BLaER1 (cell line): ENCODE results near the gene KRT35.

Experiments
- H3K27ac ChIP-seq: shearing (Covaris generic); formaldehyde crosslinking; 2 replicates; pipeline ENCODE4 v1.8.1; 2022
- H3K27me3 ChIP-seq: shearing (Covaris generic); formaldehyde crosslinking; 2 replicates; pipeline ENCODE4 v1.8.1; 2022
- H3K36me3 ChIP-seq: shearing (Covaris generic); formaldehyde crosslinking; 2 replicates; pipeline ENCODE4 v1.8.1; 2022
- H3K4me1 ChIP-seq: shearing (Covaris generic); formaldehyde crosslinking; 2 replicates; pipeline ENCODE4 v1.8.1; 2022
- H3K4me2 ChIP-seq: shearing (Covaris generic); formaldehyde crosslinking; 2 replicates; pipeline ENCODE4 v1.8.1; 2022
- H3K4me3 ChIP-seq: shearing (Covaris generic); formaldehyde crosslinking; 2 replicates; pipeline ENCODE4 v1.8.1; 2022
- H3K9ac ChIP-seq: shearing (Covaris generic); formaldehyde crosslinking; 2 replicates; pipeline ENCODE4 v1.8.1; 2022
- H3K9me3 ChIP-seq: shearing (Covaris generic); formaldehyde crosslinking; 2 replicates; pipeline ENCODE4 v1.8.1; 2022
- H4K20me1 ChIP-seq: shearing (Covaris generic); formaldehyde crosslinking; 2 replicates; pipeline ENCODE4 v1.8.1; 2022
- Cebpa-rat ChIP-seq: shearing (Covaris generic); IDR thresholded peaks from 2 replicates; pipeline ENCODE4 v1.8.1; 2022

The KRT35 gene

DNA sequence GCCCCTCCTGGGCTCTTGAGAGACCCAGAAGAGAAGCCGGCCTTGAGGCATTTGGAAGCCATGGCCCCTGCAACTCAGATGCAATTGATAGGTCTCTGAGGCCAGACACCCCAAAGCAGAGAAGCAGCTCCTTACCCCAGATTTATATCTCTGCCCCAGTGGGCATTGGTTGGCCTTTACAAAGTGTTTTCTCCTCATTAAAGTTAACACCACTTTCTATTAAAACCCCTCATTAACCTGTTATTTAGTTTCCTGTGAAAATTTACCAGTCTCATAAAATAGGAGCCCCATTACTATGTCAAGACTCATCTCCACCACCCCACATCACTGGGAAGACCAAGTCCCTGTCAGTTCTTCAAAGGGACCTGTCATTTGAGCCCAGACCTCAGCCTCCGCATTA is at the start of gene KRT35:
TSS of gene KRT35 (minus strand) at position 116 of the 400 bp plus-strand sequence. CDS start at position 62, 54 bp downstream.
- no peaks in the 10 kb centered on the region for H3K9me3 ChIP-seq
- no peak within 1 kb of the TSS for H3K4me2 ChIP-seq
- no peaks in the 10 kb centered on the region for H3K36me3 ChIP-seq
- H3K4me1 ChIP-seq = peaks cover 7% of the 10 kb centered on the region; the same call in 1 of the 2 replicates
- H3K27me3 ChIP-seq = no peaks in the 10 kb centered on the region
- no peak within 1 kb of the TSS for H3K27ac ChIP-seq
- H3K9ac ChIP-seq = no peak within 1 kb of the TSS
- no peaks in the 10 kb centered on the region for H4K20me1 ChIP-seq
- no peak for TF ChIP-seq Cebpa-rat
- no peak within 1 kb of the TSS for H3K4me3 ChIP-seq

DNA sequence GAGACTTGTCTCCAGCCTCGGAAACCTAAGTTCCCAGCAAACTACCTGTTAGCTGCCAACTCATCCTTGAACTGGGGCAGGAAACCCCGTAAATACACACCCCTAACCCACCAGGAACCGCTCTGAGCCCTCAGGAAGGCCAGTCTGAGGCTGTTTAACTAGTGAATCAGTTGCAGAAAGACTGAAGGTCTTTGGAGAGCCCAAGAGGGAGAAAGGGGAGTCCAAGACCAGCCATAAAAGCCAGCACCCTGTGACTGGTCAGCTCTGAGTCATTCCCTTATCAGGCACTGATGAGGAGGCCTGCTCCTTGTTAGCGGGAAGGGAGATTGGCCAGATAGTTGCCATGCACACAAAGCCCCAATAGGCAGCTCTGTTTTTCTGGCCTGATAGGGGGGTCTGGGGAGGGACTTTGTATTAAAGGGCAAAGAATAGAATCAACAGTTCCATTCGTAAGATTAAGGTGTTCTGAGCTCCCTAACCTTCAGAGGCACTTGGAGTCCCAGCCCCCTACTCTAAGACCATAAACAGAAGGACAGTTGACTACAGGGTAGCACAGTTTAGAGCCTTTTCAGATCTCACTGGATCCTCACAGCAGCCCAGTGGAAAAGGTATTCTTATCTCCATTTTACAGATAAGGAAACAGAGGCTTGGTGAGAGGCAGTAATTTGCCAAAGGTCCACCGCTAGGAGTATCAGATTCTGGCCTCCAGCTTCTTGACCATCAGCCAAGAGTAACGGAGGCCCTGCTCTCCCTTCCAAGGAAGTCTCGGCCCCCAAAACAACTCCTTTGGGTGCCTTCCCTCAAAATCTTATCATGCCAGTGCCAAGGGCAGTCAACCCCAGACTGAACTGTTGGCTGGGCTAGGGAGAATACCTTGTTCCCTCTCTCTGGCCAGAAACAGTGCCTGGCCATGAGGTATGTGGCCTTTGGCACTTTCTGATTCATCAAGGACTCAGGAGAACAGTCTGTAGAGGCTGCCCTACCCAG is 49.4 kb upstream of the KRT35 start:
- no peaks in the 10 kb centered on the region for H3K36me3 ChIP-seq
- no peak for TF ChIP-seq Cebpa-rat
- H3K27ac ChIP-seq = no peak overlapping the region
- no peak overlapping the region for H3K9ac ChIP-seq
- no peaks in the 10 kb centered on the region for H4K20me1 ChIP-seq
- H3K27me3 ChIP-seq = peaks cover 48% of the 10 kb centered on the region
- no peak overlapping the region for H3K4me2 ChIP-seq
- no peaks in the 10 kb centered on the region for H3K4me1 ChIP-seq
- H3K4me3 ChIP-seq = no peak overlapping the region
- H3K9me3 ChIP-seq = peaks cover 14% of the 10 kb centered on the region

DNA sequence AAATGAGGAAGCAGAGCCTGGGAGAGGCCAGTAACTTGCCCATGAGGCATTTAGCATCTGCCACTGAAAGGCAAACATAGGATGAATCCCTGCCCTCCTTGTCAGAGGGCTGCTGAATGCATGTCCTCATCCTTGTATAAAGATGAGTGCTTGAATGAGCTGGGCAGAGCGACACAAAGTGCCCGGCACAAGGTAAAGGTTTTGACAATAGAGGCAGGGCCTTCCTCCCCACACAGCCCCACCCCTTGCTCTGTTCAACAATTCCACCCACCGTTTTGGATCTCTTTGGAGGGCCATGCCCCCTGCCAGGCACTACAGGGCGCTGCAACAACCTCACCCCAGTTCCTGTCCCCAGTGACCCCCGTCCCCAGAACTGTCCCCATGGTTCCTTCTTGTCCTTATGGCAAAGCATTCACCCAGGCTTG is 48.6 kb upstream of the KRT35 start:
- Histone ChIP-seq H3K9me3 (peaks cover 14% of the 10 kb centered on the region), H3K4me3 (no peak overlapping the region), H3K4me1 (no peaks in the 10 kb centered on the region), H3K27me3 (peaks cover 48% of the 10 kb centered on the region), H3K36me3 (no peaks in the 10 kb centered on the region), H3K9ac (no peak overlapping the region), H3K27ac (no peak overlapping the region), H3K4me2 (no peak overlapping the region), H4K20me1 (no peaks in the 10 kb centered on the region)
- no peak for TF ChIP-seq Cebpa-rat

DNA sequence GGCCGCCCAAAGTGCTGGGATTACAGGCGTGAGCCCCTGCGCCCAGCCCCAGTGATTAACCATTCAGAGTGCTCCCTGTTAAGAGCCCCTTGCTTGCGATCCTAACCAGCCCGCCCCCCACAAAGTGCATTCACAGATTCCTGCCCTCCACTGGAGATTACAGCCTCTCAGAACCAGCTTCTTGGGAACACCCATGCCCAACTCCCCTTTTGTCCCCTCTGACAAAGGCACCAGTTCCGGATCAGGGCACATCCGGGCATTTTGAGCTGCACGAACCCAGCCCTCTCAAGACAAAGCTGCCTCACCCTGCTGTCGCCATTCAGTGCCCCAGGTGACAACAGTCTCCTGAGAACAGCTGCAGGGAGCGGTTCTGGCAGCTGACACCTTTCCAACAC is 48.0 kb upstream of the KRT35 start:
- no peak overlapping the region for H3K27ac ChIP-seq
- peaks cover 14% of the 10 kb centered on the region for H3K9me3 ChIP-seq
- no peak overlapping the region for H3K9ac ChIP-seq
- H4K20me1 ChIP-seq = no peaks in the 10 kb centered on the region
- H3K4me1 ChIP-seq = no peaks in the 10 kb centered on the region
- H3K4me2 ChIP-seq = no peak overlapping the region
- TF ChIP-seq Cebpa-rat = no peak
- H3K36me3 ChIP-seq = no peaks in the 10 kb centered on the region
- no peak overlapping the region for H3K4me3 ChIP-seq
- peaks cover 48% of the 10 kb centered on the region for H3K27me3 ChIP-seq

DNA sequence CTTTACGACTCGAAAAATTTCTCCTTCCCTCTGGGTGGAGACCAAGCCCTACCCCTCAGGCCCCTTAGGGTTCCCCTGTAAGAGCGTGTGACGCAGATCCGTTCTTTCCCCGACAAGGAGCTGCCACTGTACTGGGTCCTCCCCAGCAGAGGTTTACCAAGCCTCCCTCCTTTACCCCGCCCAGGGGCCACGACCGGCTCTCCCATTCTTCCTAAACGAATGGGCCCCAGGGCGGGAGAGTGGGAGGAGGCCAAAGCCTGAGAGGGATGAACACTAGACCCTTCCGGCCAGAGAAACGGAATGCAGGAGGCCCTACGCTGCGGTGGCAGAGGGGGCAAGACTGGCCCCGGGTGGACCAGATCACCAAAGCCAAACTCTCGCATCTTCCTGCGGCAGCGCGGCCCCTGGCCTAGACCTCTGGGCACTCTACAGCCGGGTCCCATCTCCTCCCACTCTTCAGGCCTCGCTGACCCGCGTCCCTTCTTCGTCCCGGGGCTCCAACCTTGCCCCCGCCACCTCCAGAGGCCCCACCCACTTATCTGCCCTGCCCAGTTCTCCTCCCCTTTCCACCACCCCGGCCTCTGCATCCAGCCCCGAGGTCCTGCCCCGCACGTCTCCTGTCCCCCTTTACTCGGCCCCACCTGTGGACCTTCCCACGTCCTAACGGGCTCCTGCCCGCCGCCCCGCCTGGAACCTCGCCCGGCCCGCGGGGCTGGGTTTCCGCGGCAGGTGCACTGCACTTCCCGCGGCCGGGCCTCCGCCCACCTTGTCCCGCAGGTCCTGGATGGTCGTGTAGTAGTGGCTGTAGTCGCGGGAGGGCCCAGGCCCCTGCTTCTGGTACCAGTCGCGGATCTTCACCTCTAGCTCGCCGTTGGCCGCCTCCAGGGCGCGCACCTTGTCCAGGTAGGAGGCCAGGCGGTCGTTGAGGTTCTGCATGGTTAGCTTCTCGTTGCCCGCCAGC is 46.4 kb upstream of the KRT35 start:
- H3K4me1 ChIP-seq = no peaks in the 10 kb centered on the region
- no peak for TF ChIP-seq Cebpa-rat
- H4K20me1 ChIP-seq = no peaks in the 10 kb centered on the region
- no peak overlapping the region for H3K27ac ChIP-seq
- H3K9ac ChIP-seq = no peak overlapping the region
- peaks cover 48% of the 10 kb centered on the region for H3K27me3 ChIP-seq
- H3K4me2 ChIP-seq = no peak overlapping the region
- no peak overlapping the region for H3K4me3 ChIP-seq
- peaks cover 14% of the 10 kb centered on the region for H3K9me3 ChIP-seq
- no peaks in the 10 kb centered on the region for H3K36me3 ChIP-seq

DNA sequence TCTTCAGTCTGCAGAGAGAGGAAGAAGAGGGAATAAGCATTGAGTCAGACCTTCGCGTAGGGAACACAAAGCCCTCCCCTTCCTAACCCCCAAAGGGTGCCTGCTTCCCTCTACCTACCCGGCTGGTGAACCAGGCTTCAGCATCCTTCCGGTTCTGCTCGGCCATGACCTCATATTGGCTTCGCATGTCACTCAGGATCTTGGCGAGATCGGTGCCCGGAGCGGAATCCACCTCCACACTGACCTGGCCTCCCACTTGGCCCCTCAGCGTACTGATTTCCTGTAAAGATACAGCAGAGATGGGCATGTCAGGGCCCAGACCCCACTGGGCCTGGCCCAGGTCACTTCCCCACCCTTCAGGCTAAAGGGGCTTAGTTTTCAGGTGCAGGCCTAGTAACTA is 43.3 kb upstream of the KRT35 start:
- Histone ChIP-seq H3K4me2 (no peak overlapping the region), H3K27ac (no peak overlapping the region), H3K4me3 (no peak overlapping the region), H3K9ac (no peak overlapping the region), H3K27me3 (peaks cover 30% of the 10 kb centered on the region), H3K9me3 (peaks cover 14% of the 10 kb centered on the region), H3K4me1 (no peaks in the 10 kb centered on the region), H4K20me1 (no peaks in the 10 kb centered on the region), H3K36me3 (no peaks in the 10 kb centered on the region)
- TF ChIP-seq Cebpa-rat = no peak

DNA sequence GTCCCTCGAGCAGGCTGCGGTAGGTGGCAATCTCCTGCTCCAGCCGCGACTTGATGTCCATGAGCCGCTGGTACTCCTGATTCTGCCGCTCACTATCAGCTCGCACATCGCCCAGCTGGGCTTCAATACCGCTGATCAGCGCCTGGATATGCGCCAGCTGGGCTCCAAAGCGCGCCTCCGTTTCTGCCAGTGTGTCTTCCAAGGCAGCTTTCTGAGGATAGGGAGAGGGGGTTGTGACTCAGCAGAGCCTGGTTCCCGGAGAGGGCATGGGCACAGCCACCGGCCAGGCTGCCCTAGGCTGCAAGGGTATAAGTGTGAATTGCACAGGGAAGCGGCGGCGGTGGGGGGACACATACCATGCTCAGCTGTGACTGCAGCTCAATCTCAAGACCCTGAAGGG is 42.8 kb upstream of the KRT35 start:
- Histone ChIP-seq H3K4me3 (no peak overlapping the region), H3K9ac (no peak overlapping the region), H3K9me3 (peaks cover 14% of the 10 kb centered on the region), H3K27me3 (peaks cover 25% of the 10 kb centered on the region), H3K4me1 (no peaks in the 10 kb centered on the region), H3K27ac (no peak overlapping the region), H3K36me3 (no peaks in the 10 kb centered on the region), H4K20me1 (no peaks in the 10 kb centered on the region), H3K4me2 (no peak overlapping the region)
- no peak for TF ChIP-seq Cebpa-rat

DNA sequence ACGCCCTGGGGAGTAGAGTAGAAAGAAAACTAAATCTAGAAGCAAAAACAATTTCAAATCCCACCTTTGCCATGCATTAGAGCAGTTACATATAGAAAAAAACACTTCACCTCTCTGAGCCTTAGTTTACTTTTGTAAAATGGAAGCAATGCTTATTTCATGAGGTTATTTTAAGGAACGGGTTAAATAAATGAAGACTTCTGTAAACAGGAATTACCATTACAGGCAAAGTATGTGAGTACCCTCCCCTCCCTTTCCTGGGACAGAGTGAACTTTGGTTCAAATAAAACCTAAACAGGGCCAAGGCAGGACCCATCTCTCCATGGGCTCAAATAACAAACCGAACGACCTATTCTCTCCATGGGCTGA is 42.3 kb upstream of the KRT35 start:
- peaks cover 11% of the 10 kb centered on the region for H3K9me3 ChIP-seq
- H3K36me3 ChIP-seq = no peaks in the 10 kb centered on the region
- H3K27me3 ChIP-seq = peaks cover 19% of the 10 kb centered on the region
- no peak overlapping the region for H3K9ac ChIP-seq
- no peaks in the 10 kb centered on the region for H4K20me1 ChIP-seq
- no peak overlapping the region for H3K4me2 ChIP-seq
- no peaks in the 10 kb centered on the region for H3K4me1 ChIP-seq
- H3K4me3 ChIP-seq = no peak overlapping the region
- no peak for TF ChIP-seq Cebpa-rat
- no peak overlapping the region for H3K27ac ChIP-seq

DNA sequence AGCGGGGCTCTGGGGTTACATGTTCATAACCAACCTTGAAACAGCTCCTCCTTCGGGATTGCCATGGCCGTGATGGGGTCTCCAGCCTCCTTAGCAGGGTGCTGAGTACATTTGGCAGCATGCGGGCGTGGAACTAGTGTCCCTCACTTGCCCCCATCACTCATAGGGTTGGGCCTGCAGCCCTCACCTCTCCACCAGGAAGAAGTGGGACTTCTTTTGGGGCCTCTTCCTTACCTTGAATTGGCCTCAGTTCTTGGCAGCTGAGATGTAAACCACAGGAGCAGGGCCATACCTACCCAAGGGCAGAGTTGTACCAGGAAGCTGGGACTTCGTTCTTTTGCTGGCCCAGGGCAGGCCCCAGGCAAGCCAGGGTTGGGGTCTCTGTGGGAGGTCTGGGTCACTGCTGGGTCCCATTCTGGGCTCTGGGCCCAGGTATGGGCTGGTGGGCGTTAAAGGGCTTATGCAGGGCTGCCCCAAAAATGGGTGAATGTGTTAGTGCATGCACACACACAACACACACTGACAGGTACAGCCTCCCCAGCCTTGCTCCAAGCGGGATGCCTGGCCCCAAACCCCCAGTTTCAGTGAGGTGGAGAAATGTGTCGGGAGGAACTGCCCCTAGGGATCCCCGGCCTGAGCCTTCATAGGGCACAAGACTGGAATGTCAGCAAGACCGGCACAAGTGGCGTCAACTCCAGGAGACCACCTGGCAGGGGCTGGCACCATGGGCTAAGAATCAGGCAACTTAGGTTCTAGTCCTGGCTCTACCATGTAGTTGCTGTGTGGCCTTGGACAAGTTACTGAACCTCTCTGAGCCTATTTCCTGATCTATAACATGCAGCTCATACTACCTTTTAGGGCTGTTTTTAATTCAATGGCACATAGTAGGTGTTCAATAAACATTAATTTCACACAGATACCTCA is 41.6 kb upstream of the KRT35 start:
- no peak overlapping the region for H3K4me3 ChIP-seq
- H3K27ac ChIP-seq = no peak overlapping the region
- H3K27me3 ChIP-seq = peaks cover 13% of the 10 kb centered on the region
- H3K4me1 ChIP-seq = no peaks in the 10 kb centered on the region
- H3K9ac ChIP-seq = no peak overlapping the region
- no peaks in the 10 kb centered on the region for H3K36me3 ChIP-seq
- H3K4me2 ChIP-seq = no peak overlapping the region
- peaks cover 5% of the 10 kb centered on the region for H3K9me3 ChIP-seq
- no peaks in the 10 kb centered on the region for H4K20me1 ChIP-seq
- no peak for TF ChIP-seq Cebpa-rat
